ENCODE data around the gene MKRN2OS. TPM values are rescaled to one million over a fixed set of nuclear protein-coding genes. Genes with fewer than 3 reads are reported as not detected.

MKRN2OS gene
- total and polyA plus RNA-seq, 4 donors: 0.06 to 0.42 (median 0.17) TPM

DNA sequence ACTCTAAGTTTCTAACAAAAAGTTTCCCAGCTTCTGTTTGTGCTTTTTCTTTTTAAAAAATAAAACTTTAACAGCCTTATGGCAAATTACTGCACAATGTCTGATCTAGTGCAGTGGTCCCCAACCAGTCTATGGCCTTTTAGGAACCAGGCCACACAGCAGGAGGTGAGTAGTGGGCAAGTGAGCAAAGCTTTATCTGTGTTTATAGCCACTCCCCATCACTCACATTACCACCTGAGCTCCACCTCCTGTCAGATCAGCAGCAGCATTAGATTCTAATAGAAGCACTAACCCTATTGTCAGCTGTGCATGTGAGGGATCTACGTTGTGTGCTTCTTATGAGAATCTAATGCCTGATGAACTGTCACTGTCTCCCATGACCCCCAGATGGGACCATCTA, 17.2 kb upstream of the MKRN2OS start:
- Histone ChIP-seq H3K27ac (ENCODE audit: low read depth in 1 of 2, low read length in 2 of 2) (no peak overlapping the region), H3K36me3 (ENCODE audit: control insufficient read depth in 4 of 4, insufficient read depth in 3 of 4, low read depth in 1 of 4, low read length in 3 of 4) (no peaks in the 10 kb centered on the region), H3K9ac (ENCODE audit: low read depth in 1 of 2, low read length in 2 of 2) (no peak overlapping the region), H3K4me1 (ENCODE audit: control insufficient read depth in 4 of 4, insufficient read depth in 4 of 4, low read length in 3 of 4) (peaks cover 0 to 27% (median 18%) of the 10 kb centered on the region in 4 donors), H3K9me3 (ENCODE audit: control insufficient read depth in 4 of 4, low read length in 3 of 4) (no peaks in the 10 kb centered on the region), H3K27me3 (ENCODE audit: control insufficient read depth in 4 of 4, insufficient read depth in 4 of 4, low read length in 3 of 4) (no peaks in the 10 kb centered on the region), H3K4me3 (ENCODE audit: low read depth in 1 of 3, low read length in 3 of 3) (no peak overlapping the region)
- no peak for DNase-seq (ENCODE audit: low spot score)
- TF ChIP-seq TAF1 (conservative IDR thresholded peaks at IDR 0.05) (no peak), GABPA (IDR thresholded peaks at IDR 0.05 in 1 of 2, conservative IDR thresholded peaks at IDR 0.05 in 1 of 2) (no peak), FOXA1 (IDR thresholded peaks at IDR 0.05) (no peak), RXRA (IDR thresholded peaks at IDR 0.05) (no peak), JUND (IDR thresholded peaks at IDR 0.05) (no peak), HNF4A (conservative IDR thresholded peaks at IDR 0.05) (no peak), FOXA2 (IDR thresholded peaks at IDR 0.05) (no peak), SP1 (IDR thresholded peaks at IDR 0.05) (no peak), RAD21 (IDR thresholded peaks at IDR 0.05) (no peak), HNF4G (IDR thresholded peaks at IDR 0.05) (no peak), NR2F2 (IDR thresholded peaks at IDR 0.05) (no peak), YY1 (IDR thresholded peaks at IDR 0.05) (no peak), EGR1 (IDR thresholded peaks at IDR 0.05; ENCODE audit: low read depth in 2 of 2) (no peak)
- TF ChIP-seq, protein P1, sequence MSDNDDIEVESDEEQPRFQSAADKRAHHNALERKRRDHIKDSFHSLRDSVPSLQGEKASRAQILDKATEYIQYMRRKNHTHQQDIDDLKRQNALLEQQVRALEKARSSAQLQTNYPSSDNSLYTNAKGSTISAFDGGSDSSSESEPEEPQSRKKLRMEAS (IDR thresholded peaks at IDR 0.05): no peak
- TF ChIP-seq, protein P2, sequence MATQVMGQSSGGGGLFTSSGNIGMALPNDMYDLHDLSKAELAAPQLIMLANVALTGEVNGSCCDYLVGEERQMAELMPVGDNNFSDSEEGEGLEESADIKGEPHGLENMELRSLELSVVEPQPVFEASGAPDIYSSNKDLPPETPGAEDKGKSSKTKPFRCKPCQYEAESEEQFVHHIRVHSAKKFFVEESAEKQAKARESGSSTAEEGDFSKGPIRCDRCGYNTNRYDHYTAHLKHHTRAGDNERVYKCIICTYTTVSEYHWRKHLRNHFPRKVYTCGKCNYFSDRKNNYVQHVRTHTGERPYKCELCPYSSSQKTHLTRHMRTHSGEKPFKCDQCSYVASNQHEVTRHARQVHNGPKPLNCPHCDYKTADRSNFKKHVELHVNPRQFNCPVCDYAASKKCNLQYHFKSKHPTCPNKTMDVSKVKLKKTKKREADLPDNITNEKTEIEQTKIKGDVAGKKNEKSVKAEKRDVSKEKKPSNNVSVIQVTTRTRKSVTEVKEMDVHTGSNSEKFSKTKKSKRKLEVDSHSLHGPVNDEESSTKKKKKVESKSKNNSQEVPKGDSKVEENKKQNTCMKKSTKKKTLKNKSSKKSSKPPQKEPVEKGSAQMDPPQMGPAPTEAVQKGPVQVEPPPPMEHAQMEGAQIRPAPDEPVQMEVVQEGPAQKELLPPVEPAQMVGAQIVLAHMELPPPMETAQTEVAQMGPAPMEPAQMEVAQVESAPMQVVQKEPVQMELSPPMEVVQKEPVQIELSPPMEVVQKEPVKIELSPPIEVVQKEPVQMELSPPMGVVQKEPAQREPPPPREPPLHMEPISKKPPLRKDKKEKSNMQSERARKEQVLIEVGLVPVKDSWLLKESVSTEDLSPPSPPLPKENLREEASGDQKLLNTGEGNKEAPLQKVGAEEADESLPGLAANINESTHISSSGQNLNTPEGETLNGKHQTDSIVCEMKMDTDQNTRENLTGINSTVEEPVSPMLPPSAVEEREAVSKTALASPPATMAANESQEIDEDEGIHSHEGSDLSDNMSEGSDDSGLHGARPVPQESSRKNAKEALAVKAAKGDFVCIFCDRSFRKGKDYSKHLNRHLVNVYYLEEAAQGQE (IDR thresholded peaks at IDR 0.05): no peak
- TF ChIP-seq, protein P3, sequence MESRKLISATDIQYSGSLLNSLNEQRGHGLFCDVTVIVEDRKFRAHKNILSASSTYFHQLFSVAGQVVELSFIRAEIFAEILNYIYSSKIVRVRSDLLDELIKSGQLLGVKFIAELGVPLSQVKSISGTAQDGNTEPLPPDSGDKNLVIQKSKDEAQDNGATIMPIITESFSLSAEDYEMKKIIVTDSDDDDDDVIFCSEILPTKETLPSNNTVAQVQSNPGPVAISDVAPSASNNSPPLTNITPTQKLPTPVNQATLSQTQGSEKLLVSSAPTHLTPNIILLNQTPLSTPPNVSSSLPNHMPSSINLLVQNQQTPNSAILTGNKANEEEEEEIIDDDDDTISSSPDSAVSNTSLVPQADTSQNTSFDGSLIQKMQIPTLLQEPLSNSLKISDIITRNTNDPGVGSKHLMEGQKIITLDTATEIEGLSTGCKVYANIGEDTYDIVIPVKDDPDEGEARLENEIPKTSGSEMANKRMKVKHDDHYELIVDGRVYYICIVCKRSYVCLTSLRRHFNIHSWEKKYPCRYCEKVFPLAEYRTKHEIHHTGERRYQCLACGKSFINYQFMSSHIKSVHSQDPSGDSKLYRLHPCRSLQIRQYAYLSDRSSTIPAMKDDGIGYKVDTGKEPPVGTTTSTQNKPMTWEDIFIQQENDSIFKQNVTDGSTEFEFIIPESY (IDR thresholded peaks at IDR 0.05): no peak
- TF ChIP-seq, protein P4, sequence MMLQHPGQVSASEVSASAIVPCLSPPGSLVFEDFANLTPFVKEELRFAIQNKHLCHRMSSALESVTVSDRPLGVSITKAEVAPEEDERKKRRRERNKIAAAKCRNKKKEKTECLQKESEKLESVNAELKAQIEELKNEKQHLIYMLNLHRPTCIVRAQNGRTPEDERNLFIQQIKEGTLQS (IDR thresholded peaks at IDR 0.05): no peak
- TF ChIP-seq, protein P5, sequence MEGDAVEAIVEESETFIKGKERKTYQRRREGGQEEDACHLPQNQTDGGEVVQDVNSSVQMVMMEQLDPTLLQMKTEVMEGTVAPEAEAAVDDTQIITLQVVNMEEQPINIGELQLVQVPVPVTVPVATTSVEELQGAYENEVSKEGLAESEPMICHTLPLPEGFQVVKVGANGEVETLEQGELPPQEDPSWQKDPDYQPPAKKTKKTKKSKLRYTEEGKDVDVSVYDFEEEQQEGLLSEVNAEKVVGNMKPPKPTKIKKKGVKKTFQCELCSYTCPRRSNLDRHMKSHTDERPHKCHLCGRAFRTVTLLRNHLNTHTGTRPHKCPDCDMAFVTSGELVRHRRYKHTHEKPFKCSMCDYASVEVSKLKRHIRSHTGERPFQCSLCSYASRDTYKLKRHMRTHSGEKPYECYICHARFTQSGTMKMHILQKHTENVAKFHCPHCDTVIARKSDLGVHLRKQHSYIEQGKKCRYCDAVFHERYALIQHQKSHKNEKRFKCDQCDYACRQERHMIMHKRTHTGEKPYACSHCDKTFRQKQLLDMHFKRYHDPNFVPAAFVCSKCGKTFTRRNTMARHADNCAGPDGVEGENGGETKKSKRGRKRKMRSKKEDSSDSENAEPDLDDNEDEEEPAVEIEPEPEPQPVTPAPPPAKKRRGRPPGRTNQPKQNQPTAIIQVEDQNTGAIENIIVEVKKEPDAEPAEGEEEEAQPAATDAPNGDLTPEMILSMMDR (IDR thresholded peaks at IDR 0.05; ENCODE audit: low read depth, low read length, missing input control): no peak
- WGBS: 85% methylated on average over 1 of the region's 1 CpG

All from liver (tissue), 9 donors.